GM12878 (cell line): ENCODE results near the gene BTK.

Source experiments
- CHD2 ChIP-seq: IDR thresholded peaks from 2 replicates; pipeline ENCODE4 v1.6.1; 2011; ENCODE audit warnings: low read depth, low read length, improper control_type of control experiment, borderline replicate concordance
- MTA3 ChIP-seq: IDR thresholded peaks from 2 replicates; pipeline ENCODE4 v1.6.1; 2012; ENCODE audit warnings: low read length, inconsistent platforms, borderline replicate concordance
- PML ChIP-seq: IDR thresholded peaks from 2 replicates; pipeline ENCODE4 v1.6.1; 2012; ENCODE audit warnings: low read length, inconsistent platforms
- RAD21 ChIP-seq: IDR thresholded peaks from 2 replicates; pipeline ENCODE4 v1.6.1; 2011; ENCODE audit warnings: mild to moderate bottlenecking, low read depth, low read length, moderate library complexity; ENCODE audit not compliant: insufficient read depth
- REST ChIP-seq: IDR thresholded peaks from 2 replicates; pipeline ENCODE4 v1.6.1; 2012; ENCODE audit warnings: mild to moderate bottlenecking, low read depth, low read length
- RFX5 ChIP-seq: IDR thresholded peaks from 2 replicates; pipeline ENCODE4 v1.6.1; 2011; ENCODE audit warnings: low read depth, low read length, improper control_type of control experiment
- ZNF274 ChIP-seq: IDR thresholded peaks from one replicate; pipeline ENCODE4 v1.8.0; 2011; ENCODE audit not compliant: insufficient read length, insufficient read depth
- TF ChIP-seq, protein P1 (sequence below), 3 experiments: IDR thresholded peaks in 2 of 3; conservative IDR thresholded peaks in 1 of 3; 2 replicates each; pipeline ENCODE4 v1.5.1; 2011; ENCODE audit warnings: low read depth in 3 of 3, low read length in 3 of 3, mild to moderate bottlenecking in 3 of 3, control low read depth in 2 of 3, moderate library complexity in 2 of 3, inconsistent platforms in 1 of 3, mixed read lengths in 1 of 3; ENCODE audit not compliant: control insufficient read depth in 2 of 3, insufficient read depth in 1 of 3; ENCODE audit errors: extremely low read depth in 1 of 3
- TF ChIP-seq, protein P2 (sequence below): IDR thresholded peaks from 2 replicates; pipeline ENCODE4 v1.6.1; 2011; ENCODE audit warnings: low read depth, mild to moderate bottlenecking, low read length, moderate library complexity, borderline replicate concordance; ENCODE audit errors: extremely low read depth

GRCh38 chrX:101370888-101371504 lies 15.0 kb downstream of the BTK start:
- TF ChIP-seq RFX5 (no peak), PML (no peak), MTA3 (no peak), RAD21 (no peak), ZNF274 (no peak), CHD2 (no peak), REST (no peak)
- TF ChIP-seq, protein P1, sequence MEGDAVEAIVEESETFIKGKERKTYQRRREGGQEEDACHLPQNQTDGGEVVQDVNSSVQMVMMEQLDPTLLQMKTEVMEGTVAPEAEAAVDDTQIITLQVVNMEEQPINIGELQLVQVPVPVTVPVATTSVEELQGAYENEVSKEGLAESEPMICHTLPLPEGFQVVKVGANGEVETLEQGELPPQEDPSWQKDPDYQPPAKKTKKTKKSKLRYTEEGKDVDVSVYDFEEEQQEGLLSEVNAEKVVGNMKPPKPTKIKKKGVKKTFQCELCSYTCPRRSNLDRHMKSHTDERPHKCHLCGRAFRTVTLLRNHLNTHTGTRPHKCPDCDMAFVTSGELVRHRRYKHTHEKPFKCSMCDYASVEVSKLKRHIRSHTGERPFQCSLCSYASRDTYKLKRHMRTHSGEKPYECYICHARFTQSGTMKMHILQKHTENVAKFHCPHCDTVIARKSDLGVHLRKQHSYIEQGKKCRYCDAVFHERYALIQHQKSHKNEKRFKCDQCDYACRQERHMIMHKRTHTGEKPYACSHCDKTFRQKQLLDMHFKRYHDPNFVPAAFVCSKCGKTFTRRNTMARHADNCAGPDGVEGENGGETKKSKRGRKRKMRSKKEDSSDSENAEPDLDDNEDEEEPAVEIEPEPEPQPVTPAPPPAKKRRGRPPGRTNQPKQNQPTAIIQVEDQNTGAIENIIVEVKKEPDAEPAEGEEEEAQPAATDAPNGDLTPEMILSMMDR (IDR thresholded peaks at IDR 0.05 in 2 of 3, conservative IDR thresholded peaks at IDR 0.05 in 1 of 3; ENCODE audit: control insufficient read depth in 2 of 3, extremely low read depth in 1 of 3, insufficient read depth in 1 of 3, low read depth in 3 of 3, low read length in 3 of 3): no peak
- TF ChIP-seq, protein P2, sequence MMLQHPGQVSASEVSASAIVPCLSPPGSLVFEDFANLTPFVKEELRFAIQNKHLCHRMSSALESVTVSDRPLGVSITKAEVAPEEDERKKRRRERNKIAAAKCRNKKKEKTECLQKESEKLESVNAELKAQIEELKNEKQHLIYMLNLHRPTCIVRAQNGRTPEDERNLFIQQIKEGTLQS: no peak
